HG03039 (cell line): ENCODE measurements around the gene ERVMER34-1.

Experiments used
- ATAC-seq: cut with Tn5 transposase; IDR thresholded peaks from one replicate; pipeline ENCODE4 v1.9.1; 2021; ENCODE audit warnings: mild to moderate bottlenecking, moderate library complexity; ENCODE audit not compliant: unreplicated experiment

The ERVMER34-1 gene

GRCh38 chr4:52750819-52751486, at the start of gene ERVMER34-1:
Gene ERVMER34-1, minus strand, starts transcription at chr4:52751425. Its CDS starts 5,905 bp downstream, at chr4:52745520.
- no peak for ATAC-seq

- ATAC-seq, result no peak
Observed at GRCh38 chr4:52799813-52800212, 48.6 kb upstream of the ERVMER34-1 start.

GRCh38 chr4:52795533-52795932, 44.3 kb upstream of the ERVMER34-1 start:
- no peak for ATAC-seq

GRCh38 chr4:52791936-52792335, 40.7 kb upstream of the ERVMER34-1 start:
- ATAC-seq, result no peak

GRCh38 chr4:52789774-52790173, 38.5 kb upstream of the ERVMER34-1 start:
- ATAC-seq, result no peak

GRCh38 chr4:52788806-52789205, 37.6 kb upstream of the ERVMER34-1 start:
- ATAC-seq, result no peak

- ATAC-seq, result no peak
Observed at GRCh38 chr4:52783069-52783468, 31.8 kb upstream of the ERVMER34-1 start.

- ATAC-seq, result no peak
Observed at GRCh38 chr4:52780617-52781354, 29.6 kb upstream of the ERVMER34-1 start.

GRCh38 chr4:52780206-52780605, 29.0 kb upstream of the ERVMER34-1 start:
- no peak for ATAC-seq

GRCh38 chr4:52760256-52760655, 9.0 kb upstream of the ERVMER34-1 start:
- ATAC-seq, result no peak

- ATAC-seq, result no peak
Observed at GRCh38 chr4:52755426-52755825, 4.2 kb upstream of the ERVMER34-1 start.

- ATAC-seq, result no peak
Observed at GRCh38 chr4:52752936-52753335, 1.7 kb upstream of the ERVMER34-1 start.

- no peak for ATAC-seq
Observed at GRCh38 chr4:52751487-52751911, 274 bp upstream of the ERVMER34-1 start.

- no peak for ATAC-seq
Observed at GRCh38 chr4:52750213-52750612, 1.0 kb downstream of the ERVMER34-1 start.

- ATAC-seq, result peak; percentile 48
Observed at GRCh38 chr4:52748432-52748831, 2.8 kb downstream of the ERVMER34-1 start.

- ATAC-seq, result no peak
Observed at GRCh38 chr4:52744588-52744987, 6.6 kb downstream of the ERVMER34-1 start.

- ATAC-seq, result no peak
Observed at GRCh38 chr4:52743444-52744019, 7.7 kb downstream of the ERVMER34-1 start.

GRCh38 chr4:52729586-52729985, 21.6 kb downstream of the ERVMER34-1 start:
- no peak for ATAC-seq

GRCh38 chr4:52728691-52729240, 22.5 kb downstream of the ERVMER34-1 start:
- no peak for ATAC-seq

GRCh38 chr4:52726826-52727580, 24.2 kb downstream of the ERVMER34-1 start:
- no peak for ATAC-seq
